ENCODE measurements around the gene ABCB6. TPM values are rescaled to one million over a fixed set of nuclear protein-coding genes. Genes with fewer than 3 reads are reported as not detected.

Gene ABCB6
- total and polyA plus RNA-seq, 2 donors (not counting 1 experiment from before 2014, with no cell fraction given), result 12.5 to 49.5 TPM

GRCh38 chr2:219220652-219221402 is 2.1 kb upstream of the ABCB6 start:
- peaks cover 25% of the 10 kb centered on the region for H3K36me3 ChIP-seq (ENCODE audit: control insufficient read depth, insufficient read depth, low read length)
- H4K20me1 ChIP-seq (ENCODE audit: control insufficient read depth, extremely low read depth, insufficient read depth, low read length), result no peaks in the 10 kb centered on the region

GRCh38 chr2:219219784-219220532 is 1.2 kb upstream of the ABCB6 start:
- H2AFZ ChIP-seq (ENCODE audit: low read length), result no peak overlapping the region
- no peak overlapping the region for H3K4me3 ChIP-seq (replicated peaks in 1 of 4; ENCODE audit: control extremely low read depth in 1 of 4, insufficient read depth in 1 of 4, low read depth in 3 of 4, low read length in 4 of 4)
- H3K36me3 ChIP-seq (ENCODE audit: control insufficient read depth, insufficient read depth, low read length), result peaks cover 21% of the 10 kb centered on the region
- no peak overlapping the region for H3K4me2 ChIP-seq (ENCODE audit: extremely low read depth, insufficient read depth, low read length)
- H4K20me1 ChIP-seq (ENCODE audit: control insufficient read depth, extremely low read depth, insufficient read depth, low read length), result no peaks in the 10 kb centered on the region
- H3K79me2 ChIP-seq (ENCODE audit: control insufficient read depth, insufficient read depth, low read length), result no peaks in the 10 kb centered on the region
- no peak for DNase-seq (ENCODE audit: low read depth in 2 of 2)
- no peak overlapping the region for H3K9ac ChIP-seq (ENCODE audit: insufficient read depth, low read length)
- peaks cover 13% of the 10 kb centered on the region for H3K4me1 ChIP-seq (ENCODE audit: control insufficient read depth, extremely low read depth, insufficient read depth, low read length)
- no peaks in the 10 kb centered on the region for H3K9me3 ChIP-seq (ENCODE audit: control insufficient read depth, insufficient read depth, low read depth, low read length)
- no peaks in the 10 kb centered on the region for H3K27me3 ChIP-seq (ENCODE audit: control insufficient read depth, insufficient read depth, low read length)
- no peak for TF ChIP-seq CTCF (conservative IDR thresholded peaks at IDR 0.05 in 1 of 2, IDR thresholded peaks at IDR 0.05 in 1 of 2; ENCODE audit: low read depth in 1 of 2, low read length in 2 of 2)
- no peak for TF ChIP-seq EZH2 (IDR thresholded peaks at IDR 0.05; ENCODE audit: low read length, missing control alignments)
- H3K27ac ChIP-seq (ENCODE audit: insufficient read depth, low read length), result no peak overlapping the region

More at GRCh38 chr2:219220652-219221402, 2.1 kb upstream of the ABCB6 start:
- no peak for DNase-seq (ENCODE audit: low read depth in 2 of 2)
- Histone ChIP-seq H3K9ac (ENCODE audit: insufficient read depth, low read length) (no peak overlapping the region), H3K4me1 (ENCODE audit: control insufficient read depth, extremely low read depth, insufficient read depth, low read length) (peaks cover 13% of the 10 kb centered on the region), H3K9me3 (ENCODE audit: control insufficient read depth, insufficient read depth, low read depth, low read length) (no peaks in the 10 kb centered on the region), H3K4me2 (ENCODE audit: extremely low read depth, insufficient read depth, low read length) (no peak overlapping the region), H2AFZ (ENCODE audit: low read length) (no peak overlapping the region), H3K27ac (ENCODE audit: insufficient read depth, low read length) (no peak overlapping the region), H3K27me3 (ENCODE audit: control insufficient read depth, insufficient read depth, low read length) (no peaks in the 10 kb centered on the region), H3K4me3 (replicated peaks in 1 of 4; ENCODE audit: control extremely low read depth in 1 of 4, insufficient read depth in 1 of 4, low read depth in 3 of 4, low read length in 4 of 4) (no peak overlapping the region), H3K79me2 (ENCODE audit: control insufficient read depth, insufficient read depth, low read length) (no peaks in the 10 kb centered on the region)
- TF ChIP-seq CTCF (conservative IDR thresholded peaks at IDR 0.05 in 1 of 2, IDR thresholded peaks at IDR 0.05 in 1 of 2; ENCODE audit: low read depth in 1 of 2, low read length in 2 of 2) (no peak), EZH2 (IDR thresholded peaks at IDR 0.05; ENCODE audit: low read length, missing control alignments) (no peak)

- Histone ChIP-seq H3K79me2 (ENCODE audit: control insufficient read depth, insufficient read depth, low read length) (no peaks in the 10 kb centered on the region), H3K27ac (ENCODE audit: insufficient read depth, low read length) (peak overlapping the region; percentile 87), H2AFZ (ENCODE audit: low read length) (peak overlapping the region; percentile 9), H3K9me3 (ENCODE audit: control insufficient read depth, insufficient read depth, low read depth, low read length) (no peaks in the 10 kb centered on the region), H3K9ac (ENCODE audit: insufficient read depth, low read length) (peak overlapping the region; percentile 74), H4K20me1 (ENCODE audit: control insufficient read depth, extremely low read depth, insufficient read depth, low read length) (no peaks in the 10 kb centered on the region), H3K4me2 (ENCODE audit: extremely low read depth, insufficient read depth, low read length) (peak overlapping the region; percentile 74), H3K4me1 (ENCODE audit: control insufficient read depth, extremely low read depth, insufficient read depth, low read length) (peaks cover 13% of the 10 kb centered on the region), H3K27me3 (ENCODE audit: control insufficient read depth, insufficient read depth, low read length) (no peaks in the 10 kb centered on the region), H3K36me3 (ENCODE audit: control insufficient read depth, insufficient read depth, low read length) (peaks cover 23% of the 10 kb centered on the region), H3K4me3 (replicated peaks in 1 of 4; ENCODE audit: control extremely low read depth in 1 of 4, insufficient read depth in 1 of 4, low read depth in 3 of 4, low read length in 4 of 4) (peak overlapping the region; percentile 43 to 65 (median 53))
- TF ChIP-seq EZH2 (IDR thresholded peaks at IDR 0.05; ENCODE audit: low read length, missing control alignments), result no peak
- no peak for TF ChIP-seq CTCF (conservative IDR thresholded peaks at IDR 0.05 in 1 of 2, IDR thresholded peaks at IDR 0.05 in 1 of 2; ENCODE audit: low read depth in 1 of 2, low read length in 2 of 2)
- DNase-seq (ENCODE audit: low read depth in 2 of 2), result peak; percentile 69 to 81
Measured at GRCh38 chr2:219218217-219218731, 484 bp downstream of the ABCB6 start.

Measured in fibroblast of lung (primary cell).